Lung microvascular endothelial cell (primary cell): ENCODE measurements around the gene UFC1. TPM values are rescaled to one million over a fixed set of nuclear protein-coding genes. Genes with fewer than 3 reads are reported as not detected.

Source experiments
- DNase-seq, 2 donors: peaks; one replicate each; pipeline versions ENCODE4 v3.0.0 to v3.0.0-alpha.2; 2010; ENCODE audit warnings: low read depth in 2 of 2
- total RNA-seq: library from RNA; depleted of rRNA; stranded (reverse); fragments of >200 nt; gene quantifications from 2 replicates; pipeline ENCODE4 v1.2.1, GENCODE V29; 2014

The UFC1 gene
- total RNA-seq, 1 donor from 2014 or later = 133 TPM

DNA sequence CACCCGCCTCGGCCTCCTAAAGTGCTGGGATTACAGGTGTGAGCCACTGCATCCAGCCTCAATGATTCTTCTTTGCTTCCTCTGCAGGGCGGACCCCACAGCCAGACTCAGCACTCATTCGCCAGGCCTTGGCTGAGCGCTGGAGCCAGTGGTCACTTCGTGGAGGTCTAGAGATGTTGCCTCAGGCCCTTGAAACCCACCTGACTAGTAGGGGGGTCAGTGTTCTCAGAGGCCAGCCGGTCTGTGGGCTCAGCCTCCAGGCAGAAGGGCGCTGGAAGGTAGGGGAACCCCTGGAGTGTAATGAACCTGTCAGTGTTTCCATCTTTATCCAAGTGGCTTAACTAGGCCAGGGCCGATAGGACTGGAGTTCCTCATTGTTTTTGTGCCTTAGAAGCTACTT lies 15.1 kb downstream of the UFC1 start:
- DNase-seq = no peak

DNA sequence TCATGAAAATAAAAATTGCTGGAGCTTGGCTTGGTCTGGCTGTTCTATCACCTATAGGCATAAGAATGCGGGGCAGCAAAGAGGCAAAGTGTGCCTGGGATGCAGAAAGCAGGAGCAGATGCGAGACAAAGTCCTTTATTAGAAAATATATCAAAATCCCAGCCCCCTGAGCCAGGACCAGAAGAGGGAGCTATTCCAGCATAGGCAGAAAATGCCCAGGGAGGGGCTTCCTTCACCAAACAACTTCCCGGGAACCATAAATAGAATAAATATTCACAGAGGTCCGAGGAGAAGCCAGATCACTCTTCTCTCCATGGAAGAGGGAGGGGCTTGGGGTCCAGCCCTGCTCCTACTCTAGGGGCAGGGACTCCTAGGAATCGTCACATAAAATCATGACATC lies 17.4 kb downstream of the UFC1 start:
- no peak for DNase-seq

DNA sequence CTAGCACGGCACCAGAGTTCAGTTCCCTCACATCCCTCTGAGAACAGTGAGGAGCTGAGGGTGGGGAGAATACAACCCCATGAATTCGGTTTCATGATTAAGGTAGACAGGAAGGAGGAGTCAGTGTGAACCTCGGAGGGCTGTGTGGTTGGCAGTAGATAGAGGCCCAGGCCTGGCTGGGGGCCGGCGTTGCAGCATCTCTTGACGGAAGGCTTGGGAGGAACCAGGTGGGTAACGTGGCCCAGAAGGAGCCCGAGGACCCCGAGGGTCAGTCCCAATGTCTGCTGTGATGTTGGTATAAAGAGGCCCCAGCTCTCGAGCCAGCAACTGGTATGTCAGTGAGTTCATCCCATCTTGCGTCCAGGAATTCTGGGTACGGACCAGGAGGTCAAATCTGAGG lies 17.9 kb downstream of the UFC1 start:
- DNase-seq = no peak

DNA sequence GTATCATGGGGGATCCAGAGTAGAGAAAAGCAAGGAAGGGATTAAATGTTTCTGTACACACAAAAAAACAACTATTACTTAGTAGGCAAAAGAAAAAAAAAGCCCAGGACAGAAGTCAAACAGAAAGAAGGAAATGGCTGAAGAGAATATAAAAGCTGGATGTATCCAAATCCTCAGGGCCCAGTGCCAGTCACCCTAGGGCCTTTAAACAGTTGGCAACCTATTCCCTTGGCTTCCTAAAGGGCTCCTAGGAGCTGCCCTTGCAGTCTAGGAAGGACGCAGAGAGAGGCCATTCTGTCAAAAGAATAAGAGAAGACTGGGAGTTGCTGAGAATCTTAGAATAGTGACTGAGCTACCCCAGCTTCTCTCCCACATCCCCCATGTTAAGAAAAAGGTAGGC lies 18.6 kb downstream of the UFC1 start:
- no peak for DNase-seq

DNA sequence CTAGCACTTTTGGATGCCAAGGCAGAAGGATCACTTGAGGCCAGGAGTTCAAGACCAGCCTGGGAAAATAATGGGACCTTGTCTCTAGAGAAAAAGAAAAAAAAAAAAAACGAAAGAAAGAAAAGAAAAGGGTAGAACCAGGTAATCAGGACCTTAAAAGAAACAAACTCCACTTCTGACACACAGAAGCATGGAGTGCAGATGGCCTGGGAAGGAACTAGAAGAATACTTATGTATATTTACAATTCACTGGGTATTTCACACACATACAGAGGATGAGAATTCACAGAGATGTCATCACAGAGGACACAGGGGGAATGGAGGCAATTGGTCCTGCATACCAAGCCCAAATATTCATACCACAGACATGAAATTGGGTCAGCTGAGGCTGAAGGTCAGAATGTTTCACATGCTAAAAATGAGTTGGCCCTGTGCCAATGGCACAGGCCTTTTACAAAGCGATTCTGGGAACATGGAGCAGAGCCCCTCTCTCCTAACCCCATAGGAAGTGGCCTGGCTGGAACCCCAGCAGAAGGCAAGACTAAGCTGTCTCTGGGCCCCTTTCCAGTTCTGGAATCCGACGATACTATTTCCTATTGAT lies 19.1 kb downstream of the UFC1 start:
- peak; percentile 32 to 34 for DNase-seq

DNA sequence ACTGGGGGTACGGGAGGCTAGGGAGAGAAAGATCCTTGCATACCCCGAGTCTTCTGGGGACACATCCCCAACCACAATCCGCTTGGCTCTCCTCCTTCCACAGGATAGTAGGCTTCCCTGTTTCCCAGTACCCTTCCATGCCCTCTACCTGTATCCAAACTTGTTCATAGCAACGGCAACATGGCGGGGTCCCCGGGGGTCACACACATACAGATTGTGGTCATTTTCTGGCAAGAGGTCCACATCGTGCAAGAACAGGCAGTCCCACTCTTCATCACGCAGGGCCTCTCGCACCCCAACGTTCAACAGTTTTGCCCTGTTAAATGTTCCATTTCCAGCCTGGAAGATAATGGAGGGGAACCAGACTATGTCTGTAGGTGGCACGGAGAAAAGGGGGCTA lies 19.9 kb downstream of the UFC1 start:
- DNase-seq = no peak

DNA sequence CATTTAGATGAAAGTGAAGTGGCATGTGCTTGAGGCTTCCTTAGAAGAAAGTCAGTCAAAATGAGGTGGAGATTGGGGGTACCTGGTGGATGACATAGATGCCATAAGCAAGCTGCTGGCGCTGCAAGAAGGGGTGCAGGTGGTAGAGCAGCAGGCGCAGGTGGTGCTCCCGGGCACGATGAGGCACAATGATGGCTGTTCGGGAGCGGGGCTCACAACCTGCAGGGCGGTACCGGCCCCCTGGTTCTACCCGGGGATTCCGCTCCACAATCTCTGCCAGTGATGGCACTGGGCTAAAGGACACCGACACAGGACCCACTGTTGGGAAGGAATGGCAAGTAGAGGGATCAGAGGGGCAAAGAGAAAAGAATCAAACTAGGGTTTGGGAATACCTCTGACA lies 21.1 kb downstream of the UFC1 start:
- no peak for DNase-seq

DNA sequence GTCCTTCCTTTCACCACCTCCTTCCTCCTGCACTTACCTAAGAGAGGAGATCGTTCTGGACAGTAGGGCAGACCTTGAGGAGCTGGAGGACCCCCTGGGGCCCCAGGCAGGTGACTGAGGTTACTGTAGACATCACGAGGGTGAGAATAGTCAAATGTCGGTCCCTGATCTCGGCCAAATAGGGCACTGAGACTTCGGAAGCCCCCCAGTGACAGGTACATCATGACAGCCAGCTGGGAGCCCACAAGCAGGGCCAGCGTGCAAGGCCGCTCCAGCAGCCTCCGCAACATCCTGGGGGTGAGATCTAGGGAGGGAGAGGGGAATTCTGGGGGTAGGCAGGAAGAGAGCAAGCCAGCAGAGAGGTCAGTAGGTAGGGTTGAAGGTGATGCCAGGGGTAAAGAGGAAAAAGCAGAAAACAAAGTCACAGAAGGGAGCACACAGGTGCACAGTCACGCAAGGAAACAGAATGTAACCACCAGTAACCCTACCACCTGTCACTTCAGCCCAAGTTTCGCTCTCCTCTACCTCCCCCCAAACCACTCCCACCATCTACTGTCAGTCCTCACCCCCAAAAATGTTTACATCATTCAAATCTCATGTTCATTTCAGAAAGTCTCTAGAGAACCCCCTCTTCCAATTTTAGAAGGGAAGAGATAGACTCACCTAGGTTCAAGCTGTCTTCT lies 22.1 kb downstream of the UFC1 start:
- DNase-seq = no peak

DNA sequence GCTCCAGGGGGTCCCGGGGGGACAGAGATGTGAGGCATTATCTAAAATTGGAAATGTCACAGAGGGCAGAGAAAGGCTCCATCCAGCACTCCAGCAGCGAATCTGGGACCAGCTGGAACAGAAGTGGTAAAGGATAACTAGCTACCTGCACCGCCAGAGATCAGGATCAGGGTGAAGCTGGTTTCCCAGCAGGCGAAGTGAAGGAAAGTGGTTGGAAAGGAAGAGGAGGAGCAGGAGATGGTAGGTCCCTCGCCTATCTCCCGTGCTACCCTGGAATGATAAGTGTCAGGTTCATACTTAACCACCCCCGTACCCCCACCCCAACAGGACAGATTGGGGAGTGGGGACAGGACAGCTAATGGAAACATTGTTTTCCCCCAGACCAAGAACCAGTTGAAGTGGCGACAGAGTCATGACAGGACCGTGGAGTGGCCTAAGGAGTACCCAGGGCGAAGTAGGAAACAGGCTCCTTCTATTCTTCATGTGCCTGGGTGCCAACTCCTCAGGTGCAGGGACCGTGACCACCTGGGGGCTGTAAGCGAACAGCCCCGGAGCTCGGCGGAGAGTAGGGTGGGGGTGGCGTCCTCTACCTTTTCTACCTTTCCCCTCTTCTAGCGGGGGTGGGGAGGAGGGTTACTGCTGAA lies 22.8 kb downstream of the UFC1 start:
- DNase-seq = no peak

DNA sequence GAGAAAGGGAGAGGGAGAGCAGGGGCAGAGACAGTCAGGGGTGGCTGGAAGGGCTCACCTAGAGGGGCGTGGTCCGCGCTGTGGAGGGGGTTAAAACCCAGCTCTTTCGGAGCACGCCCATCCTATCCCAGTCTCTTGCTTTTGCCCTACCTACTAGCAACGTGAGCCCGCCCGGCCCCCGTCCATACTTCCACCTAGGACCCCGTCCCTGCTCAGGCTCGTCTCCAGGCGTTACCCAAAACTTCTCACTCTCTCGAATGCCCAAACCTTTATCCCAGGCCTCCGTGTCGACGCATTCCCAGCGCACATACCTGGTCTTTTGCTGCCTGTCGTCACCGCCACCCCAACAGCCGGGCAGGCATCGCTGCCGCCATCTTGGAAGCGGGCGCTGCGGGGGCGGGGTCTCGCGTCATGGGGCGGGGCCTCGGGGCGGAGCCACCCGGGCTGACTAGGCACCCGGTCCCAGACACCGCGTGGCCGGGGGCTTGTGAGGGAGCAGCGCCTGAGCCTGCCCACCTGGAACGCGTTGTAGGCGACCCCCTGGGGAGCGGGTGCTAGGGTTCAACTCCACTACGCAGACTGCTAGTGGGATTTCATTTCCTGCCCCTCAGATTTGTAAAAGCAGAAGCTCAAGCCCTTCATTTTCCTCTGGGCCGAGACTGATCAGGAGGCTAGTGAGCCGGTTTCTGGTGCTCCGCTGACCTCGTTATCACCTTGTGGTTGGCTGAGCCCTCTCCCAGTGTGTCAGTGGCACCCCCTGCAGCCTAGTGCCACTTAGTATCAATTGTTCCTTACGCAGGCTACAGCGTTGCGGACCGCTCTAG lies 23.5 kb downstream of the UFC1 start, which contains the start of gene B4GALT3:
Gene B4GALT3, minus strand, starts transcription at position 396 of the 824 bp plus-strand sequence. CDS start 1,447 bp downstream, outside the sequence.
- peak; percentile 75 to 84 for DNase-seq

DNA sequence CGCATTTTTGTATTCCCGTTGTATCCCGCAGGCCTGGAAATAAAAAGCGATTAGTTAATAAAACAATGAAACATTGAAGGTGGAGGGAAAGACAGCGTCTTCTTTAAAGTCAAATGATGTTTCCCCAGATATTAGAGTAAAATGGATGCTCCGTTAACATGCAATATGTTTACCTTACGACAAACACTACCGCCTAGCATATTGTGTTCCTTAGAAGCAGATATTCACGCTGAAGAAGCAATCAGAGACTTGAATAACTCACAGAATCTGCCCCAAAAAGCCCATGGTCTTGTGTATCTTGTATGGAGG lies 24.1 kb downstream of the UFC1 start:
- no peak for DNase-seq

DNA sequence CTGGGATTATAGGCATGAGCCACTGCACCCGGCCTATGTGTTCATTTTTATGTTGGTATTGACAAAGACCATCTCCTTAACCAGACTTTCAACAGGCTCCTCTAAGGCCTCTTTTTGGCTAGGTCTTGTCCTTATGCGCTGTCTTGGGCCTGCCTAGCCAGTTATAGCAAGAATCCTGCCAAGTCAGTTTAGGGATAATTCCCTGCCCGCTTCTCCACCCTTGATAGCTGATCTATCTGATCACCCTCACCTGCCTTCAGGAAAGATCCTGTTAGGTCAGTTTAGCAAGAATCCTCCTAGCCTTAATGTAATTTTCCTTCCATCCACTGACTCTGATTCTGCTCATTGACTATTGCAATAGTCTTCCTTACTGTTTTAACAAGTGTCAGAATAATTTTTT lies 25.9 kb downstream of the UFC1 start:
- no peak for DNase-seq

DNA sequence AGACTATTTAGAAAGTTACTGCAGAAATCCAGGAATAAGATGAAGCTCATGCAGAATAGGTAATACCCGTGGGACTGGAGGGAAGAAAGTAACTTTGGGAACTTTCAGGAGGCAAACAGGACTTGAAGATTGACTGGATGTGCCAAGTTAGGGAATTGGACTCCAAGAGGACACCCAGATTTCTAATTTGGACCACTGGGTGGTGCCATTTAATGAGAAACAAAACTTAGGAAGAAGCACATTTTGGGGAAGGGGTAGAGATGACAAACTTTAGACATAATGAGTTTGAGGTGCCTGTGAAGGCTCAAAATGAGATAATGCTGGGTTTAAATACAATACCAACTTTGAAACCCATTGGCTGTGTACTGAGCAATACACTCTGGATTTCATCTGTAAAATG lies 26.9 kb downstream of the UFC1 start:
- DNase-seq = no peak

DNA sequence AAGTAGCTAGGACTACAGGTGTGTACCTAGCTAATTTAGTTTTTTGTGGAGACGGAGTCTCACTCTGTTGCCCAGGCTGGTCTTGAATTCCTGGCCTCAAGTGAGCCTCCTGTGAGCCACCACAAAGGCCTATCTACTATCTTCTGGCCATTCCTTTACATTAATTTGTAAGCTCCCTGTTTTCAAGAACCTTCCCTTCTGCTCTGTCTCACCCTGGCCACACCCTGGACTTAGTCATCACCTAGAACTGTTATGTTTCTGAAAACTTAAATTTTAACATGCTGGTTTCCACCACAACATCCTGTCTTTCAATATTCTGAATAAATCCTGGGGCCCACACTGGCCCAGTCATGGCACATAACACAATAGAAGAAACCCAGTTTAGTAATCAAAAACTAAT lies 28.4 kb downstream of the UFC1 start:
- DNase-seq = peak in 1 of 2 donors; percentile 49

DNA sequence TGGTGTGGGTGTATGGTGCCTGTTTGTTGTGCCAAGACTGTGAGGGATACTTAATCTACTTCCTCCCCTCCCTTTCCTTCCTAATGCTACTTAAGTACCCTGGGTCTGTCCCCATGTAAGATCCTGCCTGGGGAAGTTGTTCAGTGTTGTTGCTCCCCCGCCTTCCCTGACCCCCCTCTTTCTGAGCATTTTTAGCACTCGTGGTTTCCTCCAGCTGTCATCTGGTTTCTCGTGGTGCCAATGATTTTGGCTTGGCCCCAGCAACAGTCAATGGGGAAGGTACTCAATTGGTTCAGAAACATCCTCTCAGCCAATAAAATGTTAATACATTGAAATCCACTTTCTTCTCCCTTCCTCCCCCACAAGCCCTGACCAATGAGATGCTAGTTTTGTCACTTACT lies 31.5 kb downstream of the UFC1 start:
- DNase-seq = peak; percentile 93 to 96

DNA sequence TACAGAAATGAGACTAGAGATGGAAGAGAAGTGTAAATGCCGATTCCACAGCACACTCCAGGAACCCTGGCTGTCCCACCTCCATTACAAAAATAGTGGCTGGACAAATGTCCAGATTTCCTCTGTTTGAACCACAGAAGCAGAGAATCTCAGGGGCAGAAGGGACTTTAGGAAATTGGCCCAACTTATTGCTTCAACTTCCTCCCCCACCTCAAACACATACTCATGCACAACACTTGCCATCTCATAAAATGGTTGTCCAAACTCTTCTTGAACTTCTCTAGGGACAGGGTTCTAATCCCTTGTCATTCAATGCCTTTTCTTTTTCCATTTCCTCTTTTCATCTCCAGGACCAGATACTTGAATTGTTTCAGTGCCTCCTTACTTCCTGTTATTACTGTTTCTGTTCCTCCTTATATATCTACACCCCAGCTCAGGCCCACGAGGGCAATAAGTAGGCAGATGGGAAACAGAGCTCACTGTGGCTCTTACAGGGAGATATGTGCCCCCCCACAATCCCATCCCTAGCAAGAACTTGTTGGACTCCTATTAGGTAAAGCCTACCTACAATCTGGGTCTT lies 32.0 kb downstream of the UFC1 start:
- DNase-seq = peak in 1 of 2 donors; percentile 20

DNA sequence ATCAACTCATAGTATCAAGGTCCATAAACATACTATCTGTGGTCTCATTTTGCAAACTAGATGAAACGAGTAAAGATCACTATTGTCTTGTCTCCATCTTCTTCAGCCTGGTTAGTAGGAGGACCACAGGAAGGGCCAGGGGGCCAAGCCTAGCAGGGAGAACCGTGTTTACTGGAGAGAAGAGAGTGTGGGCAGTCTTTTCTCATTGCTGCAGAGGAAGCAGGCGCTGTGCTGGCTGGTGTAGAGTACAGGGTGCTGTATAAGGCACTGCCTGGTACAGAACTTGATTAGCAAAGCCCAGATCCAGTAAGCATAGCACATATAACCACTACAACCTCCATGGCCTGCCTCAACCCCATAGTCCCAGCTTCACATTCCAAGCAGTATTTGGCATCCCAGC lies 33.5 kb downstream of the UFC1 start:
- DNase-seq = no peak

DNA sequence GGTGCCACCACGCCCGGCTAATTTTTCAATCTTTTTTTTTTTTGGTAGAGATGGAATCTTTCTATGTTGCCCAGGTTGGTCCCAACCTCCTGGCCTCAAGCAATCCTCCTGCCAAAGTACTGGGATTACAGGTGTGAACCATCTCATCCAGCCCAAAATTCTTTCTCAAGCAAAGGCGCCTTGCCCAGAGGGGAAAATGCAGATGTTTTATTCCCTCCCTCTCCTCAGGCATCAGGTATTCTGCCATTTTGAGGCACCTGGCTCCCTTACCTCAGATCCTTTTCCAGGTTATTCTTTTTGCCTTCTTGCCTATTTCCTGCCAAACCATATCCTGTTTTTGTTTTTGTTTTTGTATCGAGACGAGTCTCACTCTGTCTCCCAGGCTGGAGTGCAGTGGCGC lies 34.6 kb downstream of the UFC1 start:
- no peak for DNase-seq

DNA sequence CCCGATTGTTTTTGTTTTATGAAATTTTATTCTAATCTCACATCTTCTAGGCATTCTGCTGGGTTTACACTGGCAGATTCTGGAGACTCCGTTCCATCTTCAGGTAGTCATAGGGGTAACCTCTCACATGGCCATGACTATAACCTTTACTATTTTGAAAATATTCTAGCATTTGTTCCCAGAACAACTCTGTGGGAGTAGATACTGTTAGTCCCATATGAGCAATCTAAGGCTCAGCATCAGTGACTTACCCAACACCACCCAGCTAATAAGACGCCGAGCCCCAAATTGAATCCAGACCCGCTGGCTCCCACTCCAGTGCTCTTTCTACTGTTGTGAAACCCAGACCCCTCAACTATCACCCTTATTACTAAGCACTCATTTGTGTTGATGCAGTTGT lies 35.3 kb downstream of the UFC1 start:
- no peak for DNase-seq

DNA sequence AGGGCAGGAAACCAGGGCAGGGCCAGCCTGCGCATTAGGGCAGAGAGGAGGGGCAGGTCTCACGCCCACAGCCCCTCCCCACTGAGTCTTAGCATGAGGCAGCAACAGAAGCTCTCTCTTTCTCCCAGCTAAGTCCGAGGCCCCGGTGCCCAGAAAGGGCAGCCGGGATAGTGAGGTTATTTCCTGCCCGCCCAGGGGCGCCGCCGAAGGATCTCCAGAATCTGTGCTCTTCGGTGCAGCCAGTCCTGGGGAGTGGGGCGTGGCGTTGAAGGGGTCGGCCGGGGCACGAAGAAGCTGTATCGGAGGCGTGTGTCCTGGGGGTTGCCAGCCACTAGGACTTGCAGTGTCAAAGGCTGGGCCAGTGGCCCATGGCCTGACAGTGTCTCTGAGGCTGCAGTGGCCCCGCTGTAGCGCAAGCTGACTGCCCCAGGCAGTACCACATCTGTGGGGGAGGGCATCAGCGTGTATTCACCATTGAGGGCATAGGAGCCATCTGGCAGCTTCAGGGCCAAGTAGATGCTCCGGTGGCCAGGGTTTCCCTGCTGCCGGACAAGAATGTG lies 37.3 kb downstream of the UFC1 start:
- DNase-seq = no peak

DNA sequence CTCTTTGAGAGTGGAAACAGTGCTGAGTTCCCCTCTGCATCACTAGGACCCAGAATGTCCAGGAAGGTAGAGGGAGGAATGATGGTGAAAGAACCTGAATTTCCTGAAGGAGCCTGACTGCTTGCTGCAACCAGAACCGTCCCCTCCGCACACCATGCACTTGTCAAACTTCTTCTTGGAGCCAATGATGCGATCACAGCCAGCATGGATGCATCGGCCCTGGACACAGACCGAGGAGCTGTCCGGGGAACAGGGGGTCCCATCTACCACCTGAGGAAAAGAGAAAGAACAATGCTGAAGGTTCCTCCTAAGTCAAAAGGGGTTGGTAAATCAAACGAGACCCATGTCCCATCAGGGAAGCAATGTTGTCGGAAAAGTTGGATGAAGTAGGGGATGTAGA lies 38.2 kb downstream of the UFC1 start:
- DNase-seq = no peak
